Endothelial cell of umbilical vein (primary cell): ENCODE data around the gene ANKH. TPM values are rescaled to one million over a fixed set of nuclear protein-coding genes. Genes with fewer than 3 reads are reported as not detected.

ENCODE experiments used
- BruUV-seq: library from RNA; stranded (reverse); fragments of 400-500 nt; replicated peaks from 2 replicates; lab custom pipeline; 2021; lab: Mats Ljungman, UMichigan
- CTCF ChIA-PET: fragments of 300-600, 350-600 bp; sonication (Branson Sonifier 250); formaldehyde crosslinking; loops from one replicate; lab custom pipeline; 2021; ENCODE audit warnings: antibody characterized with exemption, inconsistent platforms; lab: Charles Lee
- POLR2A ChIA-PET: fragments of 300-600, 350-600 bp; sonication (Branson Sonifier 250); formaldehyde crosslinking; loops from one replicate; lab custom pipeline; 2021; ENCODE audit warnings: antibody characterized with exemption, inconsistent platforms; lab: Charles Lee
- DNase-seq: peaks from one replicate; pipeline ENCODE4 v3.0.0-alpha.2; 2011; ENCODE audit warnings: low read depth, low spot score
- FAIRE-seq: peaks from 2 replicates; lab custom pipeline; 2011; peaks lifted over from hg19 to GRCh38; lab: Jason Lieb, UNC
- H2AFZ ChIP-seq: 2 replicates; pipeline ENCODE4 v1.6.0; 2012; ENCODE audit warnings: low read depth, low read length, control low read depth, inconsistent platforms
- H3K27ac ChIP-seq: 2 replicates; pipeline ENCODE4 v1.5.1; 2011; ENCODE audit warnings: low read depth, mild to moderate bottlenecking, control low read depth, low read length, moderate library complexity; ENCODE audit not compliant: insufficient read depth
- H3K27me3 ChIP-seq, 2 experiments: 2 replicates each; pipeline versions ENCODE4 v1.6.0 to v1.6.1; 2011; ENCODE audit warnings: low read length in 2 of 2, mixed read lengths in 1 of 2; ENCODE audit not compliant: control insufficient read depth in 2 of 2, insufficient read depth in 2 of 2
- H3K36me3 ChIP-seq, 2 experiments: 2 replicates in 1 of 2; 3 replicates in 1 of 2; pipeline ENCODE4 v1.5.1; 2011; ENCODE audit warnings: low read length in 2 of 2, mild to moderate bottlenecking in 1 of 2, moderate library complexity in 1 of 2; ENCODE audit not compliant: control insufficient read depth in 2 of 2, insufficient read depth in 2 of 2; ENCODE audit errors: extremely low read depth in 1 of 2
- H3K4me1 ChIP-seq: 3 replicates; pipeline ENCODE4 v1.5.1; 2011; ENCODE audit warnings: mild to moderate bottlenecking, low read length; ENCODE audit not compliant: control insufficient read depth, insufficient read depth; ENCODE audit errors: extremely low read depth
- H3K4me2 ChIP-seq: 2 replicates; pipeline ENCODE4 v1.6.1; 2011; ENCODE audit warnings: low read length, control low read depth, mixed read lengths; ENCODE audit not compliant: insufficient read depth
- H3K4me3 ChIP-seq, 3 experiments: fragments of 200-600 bp in 1 of 3; sonication (generic), shearing (Covaris generic) in 1 of 3; replicated peaks in 1 of 3; 2 replicates each; pipeline ENCODE4 v1.5.1; 2011 to 2016; ENCODE audit warnings: control low read depth in 3 of 3, low read length in 3 of 3, mild to moderate bottlenecking in 2 of 3, inconsistent platforms in 1 of 3, low read depth in 1 of 3, moderate library complexity in 1 of 3; ENCODE audit not compliant: insufficient read depth in 1 of 3
- H3K79me2 ChIP-seq: 2 replicates; pipeline ENCODE4 v1.6.0; 2012; ENCODE audit warnings: low read length, inconsistent platforms; ENCODE audit not compliant: control insufficient read depth, insufficient read depth
- H3K9ac ChIP-seq: replicated peaks from 2 replicates; pipeline ENCODE3; 2011; ENCODE audit warnings: low read length, control low read depth; ENCODE audit not compliant: insufficient read depth; ENCODE audit errors: extremely low read depth
- H3K9me1 ChIP-seq: replicated peaks from 3 replicates; pipeline ENCODE4 v1.6.0; 2011; ENCODE audit warnings: mild to moderate bottlenecking, low read length; ENCODE audit not compliant: control insufficient read depth, insufficient read depth; ENCODE audit errors: extremely low read depth
- H3K9me3 ChIP-seq: replicated peaks from 2 replicates; pipeline ENCODE4 v1.5.1; 2012; ENCODE audit warnings: low read length, inconsistent platforms; ENCODE audit not compliant: control insufficient read depth, insufficient read depth
- H4K20me1 ChIP-seq: replicated peaks from 2 replicates; pipeline ENCODE3; 2011; ENCODE audit warnings: mild to moderate bottlenecking, low read length; ENCODE audit not compliant: control insufficient read depth, insufficient read depth; ENCODE audit errors: extremely low read depth
- EZH2 ChIP-seq: IDR thresholded peaks from 2 replicates; pipeline ENCODE4 v1.6.1; 2012; ENCODE audit warnings: borderline replicate concordance, low read depth, mild to moderate bottlenecking, moderate library complexity, low read length, inconsistent platforms; ENCODE audit not compliant: severe bottlenecking
- FOS ChIP-seq: IDR thresholded peaks from 2 replicates; pipeline ENCODE4 v1.6.1; 2011; ENCODE audit warnings: mild to moderate bottlenecking, low read length, moderate library complexity, borderline replicate concordance; ENCODE audit not compliant: insufficient read depth
- GATA2 ChIP-seq: IDR thresholded peaks from 2 replicates; pipeline ENCODE4 v1.7.0; 2011; ENCODE audit warnings: low read depth, mild to moderate bottlenecking, moderate library complexity, mixed read lengths, low read length; ENCODE audit not compliant: insufficient read length, insufficient read depth
- JUN ChIP-seq: IDR thresholded peaks from 2 replicates; pipeline ENCODE4 v1.6.1; 2011; ENCODE audit warnings: borderline replicate concordance, low read depth; ENCODE audit not compliant: insufficient read length, insufficient read depth
- MYC ChIP-seq: IDR thresholded peaks from one replicate; pipeline ENCODE4 v1.6.1; 2011; ENCODE audit warnings: mild to moderate bottlenecking, low read depth, low read length
- POLR2A ChIP-seq: IDR thresholded peaks from 2 replicates; pipeline ENCODE4 v1.6.1; 2012; ENCODE audit warnings: low read depth, mild to moderate bottlenecking, control low read depth, low read length
- POLR2AphosphoS5 ChIP-seq: IDR thresholded peaks from 2 replicates; pipeline ENCODE4 v1.6.1; 2012; ENCODE audit warnings: low read depth, mild to moderate bottlenecking, control low read depth, low read length, moderate library complexity; ENCODE audit not compliant: insufficient read depth
- dilution Hi-C: fragments of 300-500 bp; cut with MboI; formaldehyde crosslinking; loops from one replicate; pipeline ENCODE4 v1.15.0; 2019; ENCODE audit warnings: low sequenced_read_pairs; ENCODE audit not compliant: extremely low pct_ligation_motif_present
- intact Hi-C: fragments of 100-400 bp; cut with micrococcal nuclease; formaldehyde crosslinking; loops from one replicate; pipeline ENCODE4 v1.10.0; 2022
- polyA plus RNA-seq, 4 experiments: library from polyadenylated mRNA; depleted of rRNA in 3 of 4; stranded (reverse) in 3 of 4; unstranded in 1 of 4; fragments of >200 nt; gene quantifications; 2 replicates each; pipeline versions ENCODE4 v1.2.1 to v1.2.3, GENCODE V29; 2011 to 2012; ENCODE audit warnings: missing spikeins in 1 of 4
- total RNA-seq: library from RNA; stranded (reverse); gene quantifications from 2 replicates; pipeline ENCODE4 v1.2.3, GENCODE V29; 2021
- TF ChIP-seq, protein P1 (sequence below): IDR thresholded peaks from 2 replicates; pipeline ENCODE4 v1.6.1; 2011; ENCODE audit not compliant: insufficient read depth, insufficient read length
- TF ChIP-seq, protein P2 (sequence below), 2 donors: IDR thresholded peaks; 1 replicate in 1 of 2; 2 replicates in 1 of 2; pipeline ENCODE4 v1.5.1; 2011; ENCODE audit warnings: low read length in 2 of 2, mild to moderate bottlenecking in 2 of 2, moderate library complexity in 2 of 2, control low read depth in 1 of 2, inconsistent platforms in 1 of 2, low read depth in 1 of 2; ENCODE audit not compliant: insufficient read depth in 1 of 2; ENCODE audit errors: extremely low read depth in 1 of 2

The ANKH gene
- total and polyA plus RNA-seq, 2 donors (not counting 3 experiments of a cell fraction or from before 2014, with no cell fraction given) = 12.7 to 31.4 TPM

DNA sequence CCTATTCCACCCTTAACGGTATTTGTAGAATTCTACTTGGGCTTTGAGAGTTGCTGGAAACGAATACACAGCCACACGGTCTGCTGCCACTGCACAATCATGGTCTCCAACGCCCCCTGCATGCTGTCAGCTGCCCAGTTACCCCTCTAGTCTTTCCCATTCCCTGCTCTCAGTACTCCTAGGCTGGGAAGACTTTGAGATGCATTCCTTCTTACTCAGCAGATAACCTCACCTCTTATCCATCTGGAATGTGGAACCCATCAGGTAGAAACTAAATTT lies 92.8 kb downstream of the ANKH start:
- dilution Hi-C loops = no loop called here
- TF ChIP-seq, protein P1, sequence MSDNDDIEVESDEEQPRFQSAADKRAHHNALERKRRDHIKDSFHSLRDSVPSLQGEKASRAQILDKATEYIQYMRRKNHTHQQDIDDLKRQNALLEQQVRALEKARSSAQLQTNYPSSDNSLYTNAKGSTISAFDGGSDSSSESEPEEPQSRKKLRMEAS = no peak
- TF ChIP-seq JUN = no peak
- no peak for TF ChIP-seq FOS
- no peak for TF ChIP-seq EZH2
- no peak for TF ChIP-seq MYC
- no peak for TF ChIP-seq POLR2A
- TF ChIP-seq POLR2AphosphoS5 = no peak
- TF ChIP-seq GATA2 = no peak
- TF ChIP-seq, protein P2, sequence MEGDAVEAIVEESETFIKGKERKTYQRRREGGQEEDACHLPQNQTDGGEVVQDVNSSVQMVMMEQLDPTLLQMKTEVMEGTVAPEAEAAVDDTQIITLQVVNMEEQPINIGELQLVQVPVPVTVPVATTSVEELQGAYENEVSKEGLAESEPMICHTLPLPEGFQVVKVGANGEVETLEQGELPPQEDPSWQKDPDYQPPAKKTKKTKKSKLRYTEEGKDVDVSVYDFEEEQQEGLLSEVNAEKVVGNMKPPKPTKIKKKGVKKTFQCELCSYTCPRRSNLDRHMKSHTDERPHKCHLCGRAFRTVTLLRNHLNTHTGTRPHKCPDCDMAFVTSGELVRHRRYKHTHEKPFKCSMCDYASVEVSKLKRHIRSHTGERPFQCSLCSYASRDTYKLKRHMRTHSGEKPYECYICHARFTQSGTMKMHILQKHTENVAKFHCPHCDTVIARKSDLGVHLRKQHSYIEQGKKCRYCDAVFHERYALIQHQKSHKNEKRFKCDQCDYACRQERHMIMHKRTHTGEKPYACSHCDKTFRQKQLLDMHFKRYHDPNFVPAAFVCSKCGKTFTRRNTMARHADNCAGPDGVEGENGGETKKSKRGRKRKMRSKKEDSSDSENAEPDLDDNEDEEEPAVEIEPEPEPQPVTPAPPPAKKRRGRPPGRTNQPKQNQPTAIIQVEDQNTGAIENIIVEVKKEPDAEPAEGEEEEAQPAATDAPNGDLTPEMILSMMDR (IDR thresholded peaks at IDR 0.05; ENCODE audit: extremely low read depth in 1 of 2, insufficient read depth in 1 of 2, low read depth in 1 of 2, low read length in 2 of 2) = no peak

More for the DNA sequence above, 92.8 kb downstream of the ANKH start:
- Histone ChIP-seq H3K9me3 (no peaks in the 10 kb centered on the region), H3K9ac (no peak overlapping the region), H3K79me2 (no peaks in the 10 kb centered on the region), H3K4me2 (no peak overlapping the region), H3K27me3 (no peaks in the 10 kb centered on the region), H3K9me1 (no peaks in the 10 kb centered on the region), H4K20me1 (no peaks in the 10 kb centered on the region), H3K4me1 (no peaks in the 10 kb centered on the region), H3K4me3 (no peak overlapping the region), H3K36me3 (no peaks in the 10 kb centered on the region), H3K27ac (no peak overlapping the region), H2AFZ (no peak overlapping the region)
- DNase-seq (no peak), FAIRE-seq (no peak)
- ChIA-PET POLR2A (no interaction called here), CTCF (interaction anchor here (1.7 kb wide), 1 partner anchor 51 kb away, joined by 5 read pairs; no protein-coding TSS in a partner anchor)
- intact Hi-C loops = no loop called here
- no TSS peak for BruUV-seq
